IMR-90 (cell line): ENCODE data around the gene PCGF6. TPM values are rescaled to one million over a fixed set of nuclear protein-coding genes. Genes with fewer than 3 reads are reported as not detected.

ENCODE experiments used
- ATAC-seq: fragments of 200-7000 bp; cut with Tn5 transposase; 2 replicates; pipeline ENCODE4 v1.9.1; 2020; ENCODE audit warnings: low read depth, mild to moderate bottlenecking, moderate library complexity
- BruUV-seq: library from RNA; stranded (reverse); fragments of 400-500 nt; replicated peaks from 2 replicates; lab custom pipeline; 2021; lab: Mats Ljungman, UMichigan
- CTCF ChIA-PET: fragments of 300-600 bp; formaldehyde crosslinking; extraction: SDS; loops from one replicate; lab custom pipeline; 2021; ENCODE audit warnings: antibody characterized with exemption; lab: Yijun Ruan, JAX
- POLR2A ChIA-PET: fragments of 300-600 bp; sonication (Branson Sonifier 250); formaldehyde crosslinking; loops from one replicate; lab custom pipeline; 2022; ENCODE audit warnings: antibody characterized with exemption; ENCODE audit not compliant: unreplicated experiment; lab: Charles Lee
- DNase-seq: peaks from one replicate; pipeline ENCODE4 v3.0.0; 2013
- H2AFZ ChIP-seq: replicated peaks from 2 replicates; pipeline ENCODE3; 2013; ENCODE audit warnings: low read length, mild to moderate bottlenecking; ENCODE audit not compliant: poor library complexity
- H2AK5ac ChIP-seq: 2 replicates; pipeline ENCODE4 v1.6.1; 2013; ENCODE audit warnings: low read depth, low read length, inconsistent platforms
- H2AK9ac ChIP-seq: replicated peaks from 2 replicates; pipeline ENCODE3; 2013; ENCODE audit warnings: mild to moderate bottlenecking, low read depth, low read length, moderate library complexity; ENCODE audit not compliant: poor library complexity
- H2BK120ac ChIP-seq: 2 replicates; pipeline ENCODE4 v1.6.1; 2013; ENCODE audit warnings: low read depth, low read length, inconsistent platforms
- H2BK15ac ChIP-seq: 3 replicates; pipeline ENCODE4 v1.6.1; 2013; ENCODE audit warnings: low read depth, low read length, inconsistent platforms
- H2BK20ac ChIP-seq: 2 replicates; pipeline ENCODE4 v1.6.1; 2013; ENCODE audit warnings: low read depth, mild to moderate bottlenecking, inconsistent platforms, low read length, moderate library complexity
- H2BK5ac ChIP-seq: 2 replicates; pipeline ENCODE4 v1.6.1; 2013; ENCODE audit warnings: mild to moderate bottlenecking, low read depth, low read length, inconsistent platforms; ENCODE audit not compliant: poor library complexity, severe bottlenecking
- H3K14ac ChIP-seq: replicated peaks from 2 replicates; pipeline ENCODE4 v1.6.1; 2013; ENCODE audit warnings: low read depth, low read length, inconsistent platforms
- H3K18ac ChIP-seq: 2 replicates; pipeline ENCODE4 v1.6.1; 2013; ENCODE audit warnings: low read depth, low read length, control low read depth
- H3K23ac ChIP-seq: 2 replicates; pipeline ENCODE4 v1.6.1; 2013; ENCODE audit warnings: low read depth, low read length, inconsistent platforms
- H3K27ac ChIP-seq: 2 replicates; pipeline ENCODE4 v1.5.1; 2013; ENCODE audit warnings: mild to moderate bottlenecking, control low read depth, low read length; ENCODE audit not compliant: insufficient read depth
- H3K27me3 ChIP-seq: 2 replicates; pipeline ENCODE4 v1.6.1; 2013; ENCODE audit warnings: low read length; ENCODE audit not compliant: control insufficient read depth, insufficient read depth
- H3K36me3 ChIP-seq: 2 replicates; pipeline ENCODE4 v1.6.1; 2013; ENCODE audit warnings: low read length, mixed read lengths; ENCODE audit not compliant: control insufficient read depth, insufficient read depth
- H3K4ac ChIP-seq: 2 replicates; pipeline ENCODE4 v1.6.1; 2013; ENCODE audit warnings: low read depth, low read length, inconsistent platforms
- H3K4me1 ChIP-seq: 2 replicates; pipeline ENCODE4 v1.6.1; 2013; ENCODE audit warnings: low read length, mixed read lengths; ENCODE audit not compliant: control insufficient read depth, insufficient read depth
- H3K4me2 ChIP-seq: 2 replicates; pipeline ENCODE4 v1.6.1; 2013; ENCODE audit warnings: low read depth, mild to moderate bottlenecking, control low read depth, low read length, moderate library complexity
- H3K4me3 ChIP-seq: 2 replicates; pipeline ENCODE4 v1.5.1; 2013; ENCODE audit warnings: low read depth, mild to moderate bottlenecking, control low read depth, low read length, moderate library complexity; ENCODE audit not compliant: insufficient read depth
- H3K56ac ChIP-seq: 2 replicates; pipeline ENCODE4 v1.6.1; 2013; ENCODE audit warnings: low read length, inconsistent platforms; ENCODE audit not compliant: insufficient read depth; ENCODE audit errors: extremely low read depth
- H3K79me1 ChIP-seq, 2 experiments: 2 replicates each; pipeline ENCODE4 v1.6.1; 2013; ENCODE audit warnings: low read length in 2 of 2, inconsistent platforms in 1 of 2, low read depth in 1 of 2
- H3K9ac ChIP-seq: 2 replicates; pipeline ENCODE4 v1.6.1; 2013; ENCODE audit warnings: low read depth, low read length, control low read depth
- H3K9me1 ChIP-seq: 2 replicates; pipeline ENCODE4 v1.6.1; 2013; ENCODE audit warnings: low read length, inconsistent platforms; ENCODE audit not compliant: insufficient read depth
- H3K9me3 ChIP-seq: 2 replicates; pipeline ENCODE4 v1.6.1; 2013; ENCODE audit warnings: low read length; ENCODE audit not compliant: control insufficient read depth, insufficient read depth
- H4K20me1 ChIP-seq: 2 replicates; pipeline ENCODE4 v1.6.1; 2013; ENCODE audit warnings: low read length, inconsistent platforms; ENCODE audit not compliant: insufficient read depth
- H4K5ac ChIP-seq: 2 replicates; pipeline ENCODE4 v1.6.1; 2013; ENCODE audit warnings: mild to moderate bottlenecking, low read depth, low read length, control low read depth
- H4K8ac ChIP-seq, 2 experiments: 2 replicates each; pipeline ENCODE4 v1.6.1; 2013; ENCODE audit warnings: low read depth in 2 of 2, low read length in 2 of 2, control low read depth in 1 of 2, inconsistent platforms in 1 of 2
- H4K91ac ChIP-seq: 2 replicates; pipeline ENCODE4 v1.6.1; 2013; ENCODE audit warnings: low read depth, low read length, inconsistent platforms; ENCODE audit not compliant: insufficient read depth
- CEBPB ChIP-seq: IDR thresholded peaks from 2 replicates; pipeline ENCODE4 v1.6.1; 2012; ENCODE audit warnings: low read depth, low read length, improper control_type of control experiment
- CHD1 ChIP-seq: IDR thresholded peaks from 2 replicates; pipeline ENCODE4 v1.6.1; 2012; ENCODE audit warnings: low read depth, low read length, improper control_type of control experiment
- CTCF ChIP-seq: conservative IDR thresholded peaks from 2 replicates; pipeline ENCODE4 v1.5.1; 2012; ENCODE audit warnings: mild to moderate bottlenecking, low read depth, low read length, improper control_type of control experiment
- WGBS, 2 experiments: methylation state at CpG; one replicate each; pipeline versions ENCODE4 v1.1.5 to v1.1.7; 2013; ENCODE audit warnings: missing lambda C conversion rate in 2 of 2; ENCODE audit not compliant: insufficient read length in 1 of 2; ENCODE audit errors: extremely low coverage in 2 of 2; 5-methylcytosine and 5-hydroxymethylcytosine counted together
- dilution Hi-C: fragments of 300-500 bp; cut with HindIII; formaldehyde crosslinking; loops from one replicate; pipeline ENCODE4 v1.14.3; 2018; ENCODE audit warnings: low sequenced_read_pairs; ENCODE audit not compliant: unreplicated experiment
- in situ Hi-C: fragments of 300-500 bp; cut with MboI; formaldehyde crosslinking; loops from 3 replicates; pipeline ENCODE4 v1.14.3; 2019; ENCODE audit warnings: low sequenced_read_pairs, inconsistent platforms, mixed read lengths
- intact Hi-C: fragments of 100-400 bp; cut with micrococcal nuclease; formaldehyde crosslinking; loops from 2 replicates; pipeline ENCODE4 v1.10.0; 2022
- polyA plus RNA-seq, 3 experiments: library from polyadenylated mRNA; depleted of rRNA; stranded (reverse); fragments of >200 nt; gene quantifications; 2 replicates each; pipeline ENCODE4 v1.2.3, GENCODE V29; 2012; ENCODE audit warnings: low replicate concordance in 1 of 3
- total RNA-seq: library from RNA; depleted of rRNA; stranded (reverse); fragments of >200 nt; gene quantifications from 2 replicates; pipeline ENCODE4 v1.2.3, GENCODE V29; 2012

Gene PCGF6
- total and polyA plus RNA-seq, 2 of the 4 experiments (the other 2 are of a cell fraction) = 4.9 to 6.5 TPM

GRCh38 chr10:103310197-103310596, 40.7 kb downstream of the PCGF6 start:
- Histone ChIP-seq H3K4me1 (no peaks in the 10 kb centered on the region), H3K23ac (no peak overlapping the region), H3K27me3 (no peaks in the 10 kb centered on the region), H3K4me2 (no peak overlapping the region), H3K9ac (no peak overlapping the region), H3K79me1 (peaks cover 0 to 3% of the 10 kb centered on the region in 2 experiments; a peak in 2 of 4 replicates), H2BK20ac (no peak overlapping the region), H2BK5ac (no peak overlapping the region), H4K91ac (no peak overlapping the region), H2BK120ac (no peak overlapping the region), H3K27ac (no peak overlapping the region), H4K20me1 (no peaks in the 10 kb centered on the region; the same call in 1 of the 2 replicates), H3K36me3 (peaks cover 23% of the 10 kb centered on the region), H3K9me3 (no peaks in the 10 kb centered on the region), H3K14ac (no peak overlapping the region), H2AK5ac (no peak overlapping the region), H4K5ac (no peak overlapping the region), H3K4me3 (no peak overlapping the region), H2AFZ (no peak overlapping the region), H3K18ac (no peak overlapping the region), H2BK15ac (no peak overlapping the region), H4K8ac (no peak overlapping the region), H3K9me1 (0 out of 2 replicates have a peak, but pooled peaks cover 3% of the 10 kb centered on the region), H2AK9ac (no peak overlapping the region), H3K56ac (no peak overlapping the region), H3K4ac (no peak overlapping the region)
- intact Hi-C loops (no loop called here), in situ Hi-C loops (no loop called here), dilution Hi-C loops (no loop called here)
- WGBS, 2 experiments = no CpG with 5 or more reads among the region's 1 CpG
- POLR2A ChIA-PET = no interaction called here
- BruUV-seq = no TSS peak
- DNase-seq (no peak), ATAC-seq (no peak)
- TF ChIP-seq CHD1 (no peak), CTCF (no peak), CEBPB (no peak)
- CTCF ChIA-PET = no interaction called here
